GM23338 (cell line): Measurements from ENCODE around the gene RPTOR. TPM values are rescaled to one million over a fixed set of nuclear protein-coding genes. Genes with fewer than 3 reads are reported as not detected.

ENCODE experiments used
- ATAC-seq: fragments of 200-7000 bp; cut with Tn5 transposase; 3 replicates; pipeline ENCODE4 v1.9.1; 2020
- DNase-seq: peaks from one replicate; pipeline ENCODE4 v3.0.0-alpha.2; 2015; ENCODE audit warnings: low spot score
- H2AFZ ChIP-seq: fragments of 200-600 bp; sonication (generic); 2 replicates; pipeline ENCODE4 v1.8.0; 2016; ENCODE audit warnings: antibody characterized with exemption, mild to moderate bottlenecking, moderate library complexity
- H3F3A ChIP-seq: fragments of 200-600 bp; sonication (generic); replicated peaks from 2 replicates; pipeline ENCODE4 v1.8.0; 2017; ENCODE audit warnings: antibody characterized with exemption, mixed run types, low read depth
- H3K27ac ChIP-seq: fragments of 200-600 bp; sonication (generic); 2 replicates; pipeline ENCODE4 v1.6.1; 2016; ENCODE audit warnings: low read depth
- H3K27me3 ChIP-seq: fragments of 200-600 bp; sonication (generic); 2 replicates; pipeline ENCODE4 v1.8.0; 2016; ENCODE audit warnings: mild to moderate bottlenecking, mixed run types, moderate library complexity; ENCODE audit not compliant: insufficient read depth
- H3K36me3 ChIP-seq: fragments of 200-600 bp; sonication (generic); 2 replicates; pipeline ENCODE4 v1.8.0; 2016; ENCODE audit warnings: mild to moderate bottlenecking; ENCODE audit not compliant: insufficient read depth
- H3K4me1 ChIP-seq: fragments of 200-600 bp; sonication (generic); 2 replicates; pipeline ENCODE4 v1.8.0; 2016; ENCODE audit warnings: mild to moderate bottlenecking, moderate library complexity; ENCODE audit not compliant: insufficient read depth
- H3K4me2 ChIP-seq: fragments of 200-600 bp; sonication (generic); 2 replicates; pipeline ENCODE4 v1.7.1; 2017; ENCODE audit warnings: mixed run types
- H3K4me3 ChIP-seq: fragments of 200-600 bp; sonication (generic); 2 replicates; pipeline ENCODE4 v1.6.1; 2016; ENCODE audit warnings: mixed run types
- H3K79me2 ChIP-seq: fragments of 200-600 bp; sonication (generic); replicated peaks from 2 replicates; pipeline ENCODE4 v1.8.0; 2017; ENCODE audit warnings: mild to moderate bottlenecking; ENCODE audit not compliant: insufficient read depth
- H3K9me2 ChIP-seq: fragments of 200-600 bp; sonication (generic); 2 replicates; pipeline ENCODE4 v1.8.0; 2017; ENCODE audit not compliant: insufficient read depth
- H4K20me1 ChIP-seq: fragments of 200-600 bp; sonication (generic); replicated peaks from 2 replicates; pipeline ENCODE4 v1.8.0; 2017; ENCODE audit warnings: mild to moderate bottlenecking; ENCODE audit not compliant: insufficient read depth
- H3K27ac Mint-ChIP-seq: 2 replicates; pipeline ENCODE4 v1.8.0; 2020; ENCODE audit warnings: inconsistent platforms, mild to moderate bottlenecking, moderate library complexity, mixed read lengths
- H3K27me3 Mint-ChIP-seq: 3 replicates; pipeline ENCODE4 v1.8.0; 2022; ENCODE audit warnings: low read depth, mild to moderate bottlenecking, moderate library complexity, mixed read lengths, inconsistent platforms; ENCODE audit not compliant: insufficient read depth, poor library complexity
- H3K36me3 Mint-ChIP-seq: 3 replicates; pipeline ENCODE4 v1.8.0; 2021; ENCODE audit warnings: low read depth, mild to moderate bottlenecking, inconsistent platforms, moderate library complexity, mixed read lengths
- H3K4me1 Mint-ChIP-seq: 3 replicates; pipeline ENCODE4 v1.8.0; 2020; ENCODE audit warnings: mild to moderate bottlenecking, inconsistent platforms, mixed read lengths
- H3K4me3 Mint-ChIP-seq: 3 replicates; pipeline ENCODE4 v1.8.0; 2021; ENCODE audit warnings: moderate library complexity, mild to moderate bottlenecking, inconsistent platforms, mixed read lengths
- H3K9me3 Mint-ChIP-seq: 3 replicates; pipeline ENCODE4 v1.8.0; 2020; ENCODE audit warnings: moderate library complexity, mild to moderate bottlenecking, inconsistent platforms, mixed read lengths
- CREB1 ChIP-seq: fragments of 250-450 bp; sonication (Bioruptor Pico); IDR thresholded peaks from 2 replicates; pipeline ENCODE4 v1.5.0; 2020; ENCODE audit warnings: low read depth, mild to moderate bottlenecking, moderate library complexity
- CTCF ChIP-seq, 2 experiments: fragments of 200-600 bp in 1 of 2; sonication (generic) in 1 of 2; conservative IDR thresholded peaks; 2 replicates each; pipeline versions ENCODE4 v1.5.1 to v1.6.1; 2016 to 2017; ENCODE audit warnings: antibody characterized with exemption in 2 of 2, low read depth in 2 of 2, mild to moderate bottlenecking in 2 of 2, moderate library complexity in 1 of 2
- ETS1 ChIP-seq: IDR thresholded peaks from 2 replicates; pipeline ENCODE4 v1.6.1; 2016; ENCODE audit warnings: antibody characterized with exemption
- EZH2 ChIP-seq: fragments of 200-600 bp; sonication (generic); IDR thresholded peaks from one replicate; pipeline ENCODE4 v1.8.0; 2017; ENCODE audit warnings: antibody characterized with exemption, mild to moderate bottlenecking, low read depth; ENCODE audit not compliant: unreplicated experiment
- EZH2phosphoT487 ChIP-seq: fragments of 200-600 bp; sonication (generic); IDR thresholded peaks from one replicate; pipeline ENCODE4 v1.8.1; 2018; ENCODE audit warnings: antibody characterized with exemption; ENCODE audit not compliant: unreplicated experiment
- JUNB ChIP-seq: IDR thresholded peaks from one replicate; pipeline ENCODE4 v1.6.1; 2016; ENCODE audit warnings: antibody characterized with exemption; ENCODE audit not compliant: unreplicated experiment
- NANOG ChIP-seq: IDR thresholded peaks from 2 replicates; pipeline ENCODE4 v1.6.1; 2016; ENCODE audit warnings: antibody characterized with exemption, borderline replicate concordance
- POLR2AphosphoS5 ChIP-seq: IDR thresholded peaks from 2 replicates; pipeline ENCODE4 v1.6.1; 2016; ENCODE audit warnings: antibody characterized with exemption, low read depth
- STAT1 ChIP-seq: IDR thresholded peaks from one replicate; pipeline ENCODE4 v1.6.1; 2016; ENCODE audit warnings: antibody characterized with exemption; ENCODE audit not compliant: unreplicated experiment
- ZNF114 ChIP-seq: fragments of 250-450 bp; sonication (Bioruptor Pico); IDR thresholded peaks from 2 replicates; pipeline ENCODE4 v1.5.0; 2020; ENCODE audit warnings: mild to moderate bottlenecking, moderate library complexity
- ZNF331 ChIP-seq: fragments of 250-450 bp; sonication (Bioruptor Pico); IDR thresholded peaks from 2 replicates; pipeline ENCODE4 v1.5.0; 2020; ENCODE audit warnings: low read depth, mild to moderate bottlenecking, moderate library complexity
- polyA plus RNA-seq: library from polyadenylated mRNA; unstranded; fragments of >200 nt; fragmentation: Nextera tagmentation; extraction: Ambion mirVana; gene quantifications from 2 replicates; pipeline ENCODE4 v1.2.1, GENCODE V29; 2016
- total RNA-seq: library from RNA; depleted of rRNA; stranded (reverse); fragments of >200 nt; shearing (Covaris generic); gene quantifications from 2 replicates; pipeline ENCODE4 v1.2.3, GENCODE V29; 2014
- TF ChIP-seq, protein P1 (sequence below): fragments of 250-450 bp; sonication (Bioruptor Pico); IDR thresholded peaks from 2 replicates; pipeline ENCODE4 v1.5.0; 2020; ENCODE audit warnings: mild to moderate bottlenecking, moderate library complexity
- TF ChIP-seq, protein P2 (sequence below): IDR thresholded peaks from one replicate; pipeline ENCODE4 v1.6.1; 2018; ENCODE audit warnings: antibody characterized with exemption; ENCODE audit not compliant: unreplicated experiment

Gene RPTOR
- total and polyA plus RNA-seq, 2 experiments from 2014 or later, result 9.5 to 38.0 TPM

DNA sequence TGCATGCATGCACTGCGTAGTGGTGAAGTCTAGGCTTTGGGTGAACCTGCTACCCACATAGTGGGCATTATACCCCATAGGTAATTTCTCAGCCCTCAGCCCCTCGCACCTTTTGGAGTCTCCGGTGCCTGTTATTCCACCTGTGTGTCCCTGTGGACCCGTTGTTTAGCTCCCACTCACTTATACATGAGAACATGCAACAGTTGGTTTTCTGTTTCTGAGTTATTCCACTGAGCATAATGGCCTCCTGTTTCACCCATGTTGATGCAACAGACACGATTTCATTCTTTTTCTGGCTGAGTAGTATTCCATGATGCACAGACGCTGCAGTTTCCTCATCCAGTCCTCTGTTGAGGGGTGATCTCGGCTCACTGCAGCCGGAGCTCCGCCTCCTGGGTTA, 305.5 kb downstream of the RPTOR start:
- peaks cover 31% of the 10 kb centered on the region for H3K4me1 Mint-ChIP-seq
- Histone ChIP-seq H3K9me2 (no peaks in the 10 kb centered on the region), H3K27ac (no peak overlapping the region), H3F3A (no peaks in the 10 kb centered on the region), H3K79me2 (no peaks in the 10 kb centered on the region), H3K27me3 (no peaks in the 10 kb centered on the region), H4K20me1 (no peaks in the 10 kb centered on the region), H3K4me3 (no peak overlapping the region), H3K36me3 (no peaks in the 10 kb centered on the region), H3K4me1 (no peaks in the 10 kb centered on the region), H3K4me2 (no peak overlapping the region), H2AFZ (no peak overlapping the region)
- H3K4me3 Mint-ChIP-seq, result no peak overlapping the region
- ATAC-seq, result no peak
- no peak overlapping the region for H3K27ac Mint-ChIP-seq
- no peak for DNase-seq
- H3K36me3 Mint-ChIP-seq, result peaks cover 12% of the 10 kb centered on the region
- H3K9me3 Mint-ChIP-seq, result no peaks in the 10 kb centered on the region
- H3K27me3 Mint-ChIP-seq, result peaks cover 9% of the 10 kb centered on the region
- TF ChIP-seq ZNF331 (CRISPR knock-in tag) (no peak), EZH2 (no peak), POLR2AphosphoS5 (no peak), JUNB (no peak), CTCF (conservative IDR thresholded peaks at IDR 0.05; ENCODE audit: low read depth in 2 of 2) (no peak), ZNF114 (CRISPR knock-in tag) (no peak), EZH2phosphoT487 (no peak), NANOG (no peak), CREB1 (CRISPR knock-in tag) (no peak), STAT1 (no peak), ETS1 (no peak)
- TF ChIP-seq, protein P1, sequence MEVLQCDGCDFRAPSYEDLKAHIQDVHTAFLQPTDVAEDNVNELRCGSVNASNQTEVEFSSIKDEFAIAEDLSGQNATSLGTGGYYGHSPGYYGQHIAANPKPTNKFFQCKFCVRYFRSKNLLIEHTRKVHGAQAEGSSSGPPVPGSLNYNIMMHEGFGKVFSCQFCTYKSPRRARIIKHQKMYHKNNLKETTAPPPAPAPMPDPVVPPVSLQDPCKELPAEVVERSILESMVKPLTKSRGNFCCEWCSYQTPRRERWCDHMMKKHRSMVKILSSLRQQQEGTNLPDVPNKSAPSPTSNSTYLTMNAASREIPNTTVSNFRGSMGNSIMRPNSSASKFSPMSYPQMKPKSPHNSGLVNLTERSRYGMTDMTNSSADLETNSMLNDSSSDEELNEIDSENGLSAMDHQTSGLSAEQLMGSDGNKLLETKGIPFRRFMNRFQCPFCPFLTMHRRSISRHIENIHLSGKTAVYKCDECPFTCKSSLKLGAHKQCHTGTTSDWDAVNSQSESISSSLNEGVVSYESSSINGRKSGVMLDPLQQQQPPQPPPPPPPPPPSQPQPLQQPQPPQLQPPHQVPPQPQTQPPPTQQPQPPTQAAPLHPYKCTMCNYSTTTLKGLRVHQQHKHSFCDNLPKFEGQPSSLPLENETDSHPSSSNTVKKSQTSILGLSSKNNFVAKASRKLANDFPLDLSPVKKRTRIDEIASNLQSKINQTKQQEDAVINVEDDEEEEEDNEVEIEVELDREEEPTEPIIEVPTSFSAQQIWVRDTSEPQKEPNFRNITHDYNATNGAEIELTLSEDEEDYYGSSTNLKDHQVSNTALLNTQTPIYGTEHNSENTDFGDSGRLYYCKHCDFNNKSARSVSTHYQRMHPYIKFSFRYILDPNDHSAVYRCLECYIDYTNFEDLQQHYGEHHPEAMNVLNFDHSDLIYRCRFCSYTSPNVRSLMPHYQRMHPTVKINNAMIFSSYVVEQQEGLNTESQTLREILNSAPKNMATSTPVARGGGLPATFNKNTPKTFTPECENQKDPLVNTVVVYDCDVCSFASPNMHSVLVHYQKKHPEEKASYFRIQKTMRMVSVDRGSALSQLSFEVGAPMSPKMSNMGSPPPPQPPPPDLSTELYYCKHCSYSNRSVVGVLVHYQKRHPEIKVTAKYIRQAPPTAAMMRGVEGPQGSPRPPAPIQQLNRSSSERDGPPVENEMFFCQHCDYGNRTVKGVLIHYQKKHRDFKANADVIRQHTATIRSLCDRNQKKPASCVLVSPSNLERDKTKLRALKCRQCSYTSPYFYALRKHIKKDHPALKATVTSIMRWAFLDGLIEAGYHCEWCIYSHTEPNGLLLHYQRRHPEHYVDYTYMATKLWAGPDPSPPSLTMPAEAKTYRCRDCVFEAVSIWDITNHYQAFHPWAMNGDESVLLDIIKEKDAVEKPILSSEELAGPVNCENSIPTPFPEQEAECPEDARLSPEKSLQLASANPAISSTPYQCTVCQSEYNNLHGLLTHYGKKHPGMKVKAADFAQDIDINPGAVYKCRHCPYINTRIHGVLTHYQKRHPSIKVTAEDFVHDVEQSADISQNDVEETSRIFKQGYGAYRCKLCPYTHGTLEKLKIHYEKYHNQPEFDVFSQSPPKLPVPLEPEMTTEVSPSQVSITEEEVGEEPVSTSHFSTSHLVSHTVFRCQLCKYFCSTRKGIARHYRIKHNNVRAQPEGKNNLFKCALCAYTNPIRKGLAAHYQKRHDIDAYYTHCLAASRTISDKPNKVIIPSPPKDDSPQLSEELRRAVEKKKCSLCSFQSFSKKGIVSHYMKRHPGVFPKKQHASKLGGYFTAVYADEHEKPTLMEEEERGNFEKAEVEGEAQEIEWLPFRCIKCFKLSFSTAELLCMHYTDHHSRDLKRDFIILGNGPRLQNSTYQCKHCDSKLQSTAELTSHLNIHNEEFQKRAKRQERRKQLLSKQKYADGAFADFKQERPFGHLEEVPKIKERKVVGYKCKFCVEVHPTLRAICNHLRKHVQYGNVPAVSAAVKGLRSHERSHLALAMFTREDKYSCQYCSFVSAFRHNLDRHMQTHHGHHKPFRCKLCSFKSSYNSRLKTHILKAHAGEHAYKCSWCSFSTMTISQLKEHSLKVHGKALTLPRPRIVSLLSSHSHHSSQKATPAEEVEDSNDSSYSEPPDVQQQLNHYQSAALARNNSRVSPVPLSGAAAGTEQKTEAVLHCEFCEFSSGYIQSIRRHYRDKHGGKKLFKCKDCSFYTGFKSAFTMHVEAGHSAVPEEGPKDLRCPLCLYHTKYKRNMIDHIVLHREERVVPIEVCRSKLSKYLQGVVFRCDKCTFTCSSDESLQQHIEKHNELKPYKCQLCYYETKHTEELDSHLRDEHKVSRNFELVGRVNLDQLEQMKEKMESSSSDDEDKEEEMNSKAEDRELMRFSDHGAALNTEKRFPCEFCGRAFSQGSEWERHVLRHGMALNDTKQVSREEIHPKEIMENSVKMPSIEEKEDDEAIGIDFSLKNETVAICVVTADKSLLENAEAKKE (CRISPR knock-in tag), result no peak
- TF ChIP-seq, protein P2, sequence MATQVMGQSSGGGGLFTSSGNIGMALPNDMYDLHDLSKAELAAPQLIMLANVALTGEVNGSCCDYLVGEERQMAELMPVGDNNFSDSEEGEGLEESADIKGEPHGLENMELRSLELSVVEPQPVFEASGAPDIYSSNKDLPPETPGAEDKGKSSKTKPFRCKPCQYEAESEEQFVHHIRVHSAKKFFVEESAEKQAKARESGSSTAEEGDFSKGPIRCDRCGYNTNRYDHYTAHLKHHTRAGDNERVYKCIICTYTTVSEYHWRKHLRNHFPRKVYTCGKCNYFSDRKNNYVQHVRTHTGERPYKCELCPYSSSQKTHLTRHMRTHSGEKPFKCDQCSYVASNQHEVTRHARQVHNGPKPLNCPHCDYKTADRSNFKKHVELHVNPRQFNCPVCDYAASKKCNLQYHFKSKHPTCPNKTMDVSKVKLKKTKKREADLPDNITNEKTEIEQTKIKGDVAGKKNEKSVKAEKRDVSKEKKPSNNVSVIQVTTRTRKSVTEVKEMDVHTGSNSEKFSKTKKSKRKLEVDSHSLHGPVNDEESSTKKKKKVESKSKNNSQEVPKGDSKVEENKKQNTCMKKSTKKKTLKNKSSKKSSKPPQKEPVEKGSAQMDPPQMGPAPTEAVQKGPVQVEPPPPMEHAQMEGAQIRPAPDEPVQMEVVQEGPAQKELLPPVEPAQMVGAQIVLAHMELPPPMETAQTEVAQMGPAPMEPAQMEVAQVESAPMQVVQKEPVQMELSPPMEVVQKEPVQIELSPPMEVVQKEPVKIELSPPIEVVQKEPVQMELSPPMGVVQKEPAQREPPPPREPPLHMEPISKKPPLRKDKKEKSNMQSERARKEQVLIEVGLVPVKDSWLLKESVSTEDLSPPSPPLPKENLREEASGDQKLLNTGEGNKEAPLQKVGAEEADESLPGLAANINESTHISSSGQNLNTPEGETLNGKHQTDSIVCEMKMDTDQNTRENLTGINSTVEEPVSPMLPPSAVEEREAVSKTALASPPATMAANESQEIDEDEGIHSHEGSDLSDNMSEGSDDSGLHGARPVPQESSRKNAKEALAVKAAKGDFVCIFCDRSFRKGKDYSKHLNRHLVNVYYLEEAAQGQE, result no peak
